GM18870 (cell line): ENCODE measurements around the gene HEXD.
"Not testable (repeated sequence)": the region's sequence is repeated elsewhere in the genome, so short reads cannot be mapped to it uniquely, and the experiment has no call there.

Source experiments
- ATAC-seq: cut with Tn5 transposase; IDR thresholded peaks from one replicate; pipeline ENCODE4 v1.9.1; 2021; ENCODE audit warnings: moderate library complexity; ENCODE audit not compliant: unreplicated experiment

The HEXD gene

GRCh38 chr17:82439829-82440365 is 21.8 kb downstream of the HEXD start:
- ATAC-seq: no peak

- no peak for ATAC-seq
Observed at GRCh38 chr17:82440469-82440981, 22.4 kb downstream of the HEXD start.

GRCh38 chr17:82440991-82441627 is 23.0 kb downstream of the HEXD start:
- ATAC-seq: no peak

DNA sequence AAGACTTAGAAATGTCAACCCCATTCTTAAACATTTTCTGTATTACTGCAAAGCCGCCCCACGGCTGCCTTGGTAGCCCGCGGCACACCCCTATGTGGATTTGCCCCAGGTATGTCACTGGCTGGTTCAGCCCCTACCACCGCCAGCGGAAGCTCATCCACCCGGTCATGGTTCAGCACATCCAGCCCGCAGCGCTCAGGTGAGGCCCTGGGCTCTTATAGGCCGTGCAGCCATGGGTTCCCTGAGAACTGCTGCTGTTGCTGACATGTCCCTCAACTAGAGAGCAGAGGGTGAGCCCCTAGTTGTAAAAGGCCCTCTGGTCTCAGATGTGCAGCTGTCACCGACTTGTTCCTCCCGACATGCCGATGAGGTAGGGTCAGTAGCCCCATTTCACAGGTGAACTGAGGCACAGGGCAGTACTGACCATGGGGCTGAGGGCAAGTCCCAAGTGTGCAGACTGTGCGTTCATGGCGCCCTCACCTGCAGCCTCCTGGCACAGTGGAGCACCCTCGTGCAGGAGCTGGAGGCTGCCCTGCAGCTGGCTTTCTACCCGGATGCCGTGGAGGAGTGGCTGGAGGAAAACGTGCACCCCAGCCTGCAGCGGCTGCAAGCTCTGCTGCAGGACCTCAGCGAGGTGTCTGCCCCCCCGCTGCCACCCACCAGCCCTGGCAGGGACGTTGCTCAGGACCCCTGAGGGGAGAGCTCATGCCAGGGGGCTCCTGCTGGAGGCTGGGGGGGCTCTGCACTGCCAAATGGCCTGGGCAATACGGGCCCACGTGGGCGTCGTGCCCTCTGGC is 23.7 kb downstream of the HEXD start:
- ATAC-seq: no peak

DNA sequence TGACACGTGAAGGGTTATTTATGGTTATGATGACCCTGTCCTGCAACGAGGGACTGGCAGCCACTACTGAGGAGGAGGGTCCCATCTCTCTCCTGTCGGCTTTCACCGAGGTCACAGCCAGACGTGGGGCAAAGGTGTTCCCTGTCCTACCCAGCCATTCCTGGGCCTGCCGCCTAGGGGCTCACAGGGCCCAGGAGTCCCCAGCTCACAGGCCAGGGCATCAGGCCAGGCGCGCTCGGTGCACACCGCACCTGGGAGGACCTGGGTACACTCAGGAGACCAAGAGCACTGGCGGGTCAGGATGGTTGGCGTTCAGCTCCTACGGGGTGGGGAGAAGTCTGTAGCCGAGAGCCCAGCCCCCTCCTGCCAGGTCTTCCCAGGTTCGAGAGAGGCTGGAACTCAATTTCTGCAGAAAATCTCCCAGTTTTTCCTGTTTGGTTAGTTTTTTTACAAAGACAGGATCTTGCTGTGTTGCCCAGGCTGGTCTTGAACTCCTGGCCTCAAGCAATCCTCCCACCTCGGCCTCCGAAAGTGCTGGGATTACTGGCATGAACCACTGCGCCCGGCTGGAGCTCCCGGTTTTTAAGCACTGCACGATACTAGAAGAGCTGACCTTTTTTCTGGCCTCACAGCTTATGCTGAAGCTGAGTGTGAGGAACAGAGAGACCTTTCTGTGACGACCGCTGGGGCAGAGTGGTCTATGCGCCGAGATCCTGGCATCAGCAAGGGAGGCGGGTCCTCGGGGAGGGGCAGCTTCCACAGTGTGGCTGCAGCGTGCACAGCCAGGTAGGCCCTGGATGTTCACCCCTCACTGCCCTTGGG is 24.7 kb downstream of the HEXD start:
- ATAC-seq: no peak

GRCh38 chr17:82443465-82444283 is 25.5 kb downstream of the HEXD start:
- ATAC-seq: no peak

GRCh38 chr17:82444284-82444893 is 26.2 kb downstream of the HEXD start:
- no peak for ATAC-seq

GRCh38 chr17:82444941-82445521 is 26.9 kb downstream of the HEXD start:
- no peak for ATAC-seq

DNA sequence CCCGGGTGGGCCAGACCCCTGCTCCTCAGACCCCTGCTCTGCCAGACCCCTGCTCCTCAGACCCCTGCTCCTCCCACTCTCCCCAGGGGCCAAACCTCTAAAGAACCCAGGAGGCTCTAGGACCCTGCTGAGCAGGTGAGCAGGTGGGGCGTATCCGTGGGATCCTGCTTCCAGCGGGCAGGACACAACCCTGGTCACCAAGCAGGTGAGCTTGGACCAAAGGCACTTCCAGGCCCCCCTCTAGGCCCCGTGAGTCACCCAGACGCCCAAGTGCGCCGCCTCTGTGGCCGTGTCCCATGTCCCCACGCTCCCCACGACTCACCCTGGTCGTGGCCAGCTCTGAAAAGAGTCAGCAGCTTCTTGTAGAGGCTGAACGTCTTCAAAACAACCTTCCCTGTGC is 27.4 kb downstream of the HEXD start:
- ATAC-seq: no peak

GRCh38 chr17:82446124-82446523 is 28.0 kb downstream of the HEXD start:
- ATAC-seq: no peak

- ATAC-seq: no peak
Observed at GRCh38 chr17:82446649-82447048, 28.5 kb downstream of the HEXD start.

DNA sequence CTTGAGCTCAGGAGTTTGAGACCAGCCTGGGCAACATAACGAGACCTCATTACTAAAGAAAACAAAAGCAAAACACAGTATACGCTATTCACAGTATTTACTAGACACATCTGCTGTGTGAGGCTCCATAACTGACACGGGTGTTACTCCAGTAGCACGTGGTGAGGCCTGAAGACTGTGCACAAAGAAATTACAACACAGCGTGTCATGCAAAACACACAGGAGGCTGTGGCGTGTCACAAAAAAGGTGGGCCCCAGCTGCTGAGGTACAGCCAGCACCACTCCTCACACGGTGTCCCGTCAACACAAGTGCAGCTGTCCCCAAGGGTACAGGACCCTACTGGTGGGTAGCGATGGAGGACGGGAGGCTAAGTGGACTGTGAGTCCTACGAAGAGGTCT is 29.7 kb downstream of the HEXD start:
- ATAC-seq: no peak

GRCh38 chr17:82449131-82449882 is 31.2 kb downstream of the HEXD start:
- no peak for ATAC-seq

- ATAC-seq: no peak
Observed at GRCh38 chr17:82449883-82450356, 31.8 kb downstream of the HEXD start.

DNA sequence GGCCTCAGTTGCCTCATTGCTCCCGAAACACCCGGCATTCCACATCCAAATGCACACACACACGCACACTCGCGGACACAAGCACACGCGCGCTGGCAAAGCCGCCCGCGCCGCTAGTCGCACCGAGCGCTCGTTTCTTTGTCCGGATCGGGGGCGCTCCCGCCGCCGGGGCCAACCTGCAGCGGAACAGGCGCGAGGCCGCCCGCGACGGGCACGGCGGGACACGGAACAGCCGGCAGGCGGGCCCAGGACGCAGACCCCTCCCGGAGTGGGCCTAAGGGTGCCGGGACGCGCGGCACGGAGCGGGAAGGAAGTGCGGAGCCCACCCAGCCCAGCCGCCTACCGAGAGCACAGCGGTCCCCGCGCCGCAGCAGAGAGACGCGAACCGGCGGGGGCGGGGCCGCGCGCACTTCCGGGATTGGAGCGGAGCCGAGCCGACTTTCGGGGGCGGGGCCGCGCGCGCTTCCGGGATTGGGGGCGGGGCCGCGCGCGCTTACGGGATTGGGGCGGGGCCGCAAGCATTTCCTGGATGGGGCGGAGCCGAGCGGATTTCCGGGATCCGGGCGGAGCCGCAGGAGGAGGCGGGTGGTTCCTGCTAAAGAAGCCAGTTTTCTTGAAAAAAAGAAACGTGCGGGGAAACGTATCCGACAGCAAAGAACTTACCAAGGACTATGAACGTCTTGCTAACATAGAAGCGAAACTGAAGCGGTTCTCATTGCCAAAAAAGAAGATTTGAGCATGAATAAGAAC is 32.4 kb downstream of the HEXD start, which contains the start of gene CYBC1:
CYBC1 (minus strand) TSS at position 396 of the 750 bp plus-strand sequence. CDS start 1,498 bp downstream, outside the sequence.
- no peak for ATAC-seq

GRCh38 chr17:82452162-82452561 is 34.0 kb downstream of the HEXD start:
- ATAC-seq: no peak

- not testable (repeated sequence) for ATAC-seq
Observed at GRCh38 chr17:82453151-82453550, 35.0 kb downstream of the HEXD start.

- not testable (repeated sequence) for ATAC-seq
Observed at GRCh38 chr17:82453706-82454105, 35.6 kb downstream of the HEXD start.
